GM11168 (cell line): Measurements from ENCODE around the gene FTH1.

Experiments used
- in situ Hi-C: fragments of 300-500 bp; cut with MboI; formaldehyde crosslinking; loops from one replicate; pipeline ENCODE4 v1.12.0; 2022; ENCODE audit warnings: low sequenced_read_pairs; ENCODE audit not compliant: unreplicated experiment

Gene FTH1

DNA sequence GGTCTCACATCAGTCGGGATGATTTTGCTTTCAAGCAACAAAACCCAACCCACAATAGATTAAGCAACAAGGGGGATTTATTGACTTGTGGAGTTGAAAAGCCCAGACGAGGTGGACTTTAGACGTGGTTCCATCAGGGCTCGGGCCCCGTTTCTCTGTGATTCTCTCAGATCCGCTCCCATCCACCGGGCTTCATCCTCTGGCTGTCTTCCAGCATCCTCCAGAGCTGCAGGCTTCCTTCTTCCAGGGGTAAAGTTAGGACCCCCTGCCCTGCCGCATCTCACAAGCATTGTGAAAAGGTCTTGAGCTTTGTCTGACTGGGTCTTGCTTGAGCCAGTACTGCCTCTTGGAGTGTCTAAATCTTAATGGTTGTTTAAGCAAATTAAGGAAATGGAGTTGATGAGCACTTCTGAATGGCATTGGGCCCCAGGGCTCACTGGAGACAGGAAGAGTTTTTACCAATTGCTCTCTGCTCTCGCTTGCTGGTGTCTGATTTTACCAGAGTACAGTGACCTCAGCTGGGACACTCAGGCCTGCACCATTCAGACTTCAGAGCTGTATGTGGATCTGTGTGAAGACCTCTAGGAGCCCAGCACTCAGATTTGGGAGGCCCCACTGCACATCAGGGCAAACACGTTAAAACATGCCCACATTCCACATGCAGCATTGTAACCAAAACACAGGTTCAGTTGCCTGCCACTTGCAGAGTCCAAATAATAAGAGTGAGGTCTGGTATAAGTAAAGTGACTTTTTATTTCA is 13.5 kb upstream of the FTH1 start:
- in situ Hi-C loops: no loop called here

DNA sequence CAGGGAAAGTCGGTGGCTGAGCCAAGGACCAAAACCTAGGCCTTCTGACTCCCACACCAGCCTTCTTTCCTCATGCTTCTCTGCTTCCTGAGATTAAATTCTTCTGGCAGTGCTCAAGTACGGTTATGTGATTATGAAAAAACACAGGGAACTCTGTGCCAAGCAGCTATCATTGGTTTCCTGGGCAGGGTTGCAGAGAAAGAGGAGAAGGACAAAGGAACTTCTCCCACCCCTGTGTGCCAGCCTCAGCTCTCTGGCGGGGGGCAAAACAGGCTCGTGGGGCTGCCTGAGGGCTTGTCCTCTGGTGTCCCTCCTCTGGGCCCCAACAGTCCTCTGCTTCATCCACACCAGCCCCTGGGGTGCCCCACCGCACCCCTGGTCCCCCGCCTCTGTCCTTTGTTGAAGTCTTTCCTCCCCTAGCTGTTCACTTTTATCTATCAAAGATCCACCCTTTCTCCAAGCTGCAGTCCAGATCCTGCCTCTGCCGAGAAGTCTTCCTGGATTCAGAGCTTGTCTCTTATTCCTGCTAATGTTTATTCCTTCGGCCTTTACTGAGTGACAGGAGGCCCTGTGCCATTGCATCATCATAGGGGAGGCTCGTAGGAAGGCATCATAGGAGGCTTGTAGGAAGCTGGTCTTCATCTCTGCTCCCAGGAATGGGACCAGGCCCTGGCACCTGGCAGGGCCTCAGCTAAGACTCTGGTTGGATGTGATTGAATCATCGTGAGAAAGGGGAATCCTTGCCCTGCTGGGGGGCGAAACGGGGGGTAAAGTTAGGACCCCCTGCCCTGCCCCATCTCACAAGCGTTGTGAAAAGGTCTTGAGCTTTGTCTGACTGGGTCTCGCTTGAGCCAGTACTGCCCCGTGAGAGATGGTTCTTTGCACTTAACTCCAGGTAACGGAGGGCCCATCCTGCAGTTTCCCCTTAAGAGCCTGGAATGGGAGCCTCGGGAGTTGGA is 11.5 kb upstream of the FTH1 start:
- in situ Hi-C loops: no loop called here

- in situ Hi-C loops: no loop called here
Observed at GRCh38 chr11:61976813-61977475, 9.5 kb upstream of the FTH1 start.

DNA sequence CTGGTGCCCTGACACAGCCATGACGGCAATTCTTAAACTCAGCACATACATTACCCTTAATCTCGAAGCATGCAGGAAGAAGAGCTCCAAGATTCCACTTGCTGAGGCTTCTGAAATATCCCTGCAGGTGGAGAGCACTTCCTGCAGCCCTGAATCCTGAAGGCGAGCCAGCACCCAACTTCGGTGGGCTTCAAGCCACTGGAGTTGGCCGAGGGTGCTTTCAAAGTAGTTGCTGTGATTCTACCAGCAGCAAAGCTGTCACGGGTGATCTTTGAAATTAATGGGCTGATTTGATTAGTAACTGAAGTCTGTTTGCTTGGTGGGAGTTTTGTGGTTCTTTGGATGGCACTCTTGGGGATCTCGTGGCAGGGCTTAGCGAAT is 9.0 kb upstream of the FTH1 start:
- in situ Hi-C loops: no loop called here

GRCh38 chr11:61975638-61976419 is 8.4 kb upstream of the FTH1 start:
- in situ Hi-C loops: no loop called here

DNA sequence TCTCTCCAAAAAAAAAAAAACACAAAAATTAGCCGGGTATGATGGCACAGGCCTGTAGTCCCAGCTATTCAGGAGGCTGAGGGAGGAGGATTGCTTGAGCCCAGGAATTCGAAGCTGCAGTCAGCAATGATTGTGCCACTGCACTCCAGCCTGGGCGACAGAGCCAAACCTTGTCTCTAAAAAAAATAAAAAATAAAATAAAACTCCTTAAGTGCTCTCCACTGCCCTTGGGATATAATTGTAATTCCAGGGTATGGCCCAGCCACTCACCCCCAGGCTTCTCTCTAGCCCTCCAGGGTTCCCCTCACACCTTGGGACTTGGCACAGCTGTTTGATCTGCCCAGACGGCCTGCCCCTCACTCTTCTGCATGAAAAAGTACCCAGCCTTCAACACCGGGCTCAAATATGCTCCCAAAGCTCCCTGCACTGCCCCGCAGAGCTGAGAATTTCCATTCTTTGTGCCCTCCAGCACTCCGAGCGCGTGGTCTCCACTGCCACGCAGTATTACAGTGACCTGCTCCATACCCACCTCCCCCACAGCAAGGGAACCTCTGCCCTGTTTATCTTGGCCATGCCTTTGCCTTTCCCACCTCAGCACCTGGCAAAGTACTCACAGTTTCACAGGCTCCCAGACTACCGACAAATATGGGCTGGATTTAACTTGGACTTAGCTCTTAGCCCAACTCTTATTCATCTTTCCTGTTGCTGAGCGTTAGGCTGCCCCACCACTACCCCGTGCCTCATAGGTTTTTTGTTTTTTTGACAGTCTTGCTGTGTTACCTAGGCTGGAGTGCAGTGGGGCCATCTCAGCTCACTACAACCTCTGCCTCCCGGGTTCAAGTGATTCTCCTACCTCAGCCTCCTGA is 7.6 kb upstream of the FTH1 start:
- in situ Hi-C loops: no loop called here

DNA sequence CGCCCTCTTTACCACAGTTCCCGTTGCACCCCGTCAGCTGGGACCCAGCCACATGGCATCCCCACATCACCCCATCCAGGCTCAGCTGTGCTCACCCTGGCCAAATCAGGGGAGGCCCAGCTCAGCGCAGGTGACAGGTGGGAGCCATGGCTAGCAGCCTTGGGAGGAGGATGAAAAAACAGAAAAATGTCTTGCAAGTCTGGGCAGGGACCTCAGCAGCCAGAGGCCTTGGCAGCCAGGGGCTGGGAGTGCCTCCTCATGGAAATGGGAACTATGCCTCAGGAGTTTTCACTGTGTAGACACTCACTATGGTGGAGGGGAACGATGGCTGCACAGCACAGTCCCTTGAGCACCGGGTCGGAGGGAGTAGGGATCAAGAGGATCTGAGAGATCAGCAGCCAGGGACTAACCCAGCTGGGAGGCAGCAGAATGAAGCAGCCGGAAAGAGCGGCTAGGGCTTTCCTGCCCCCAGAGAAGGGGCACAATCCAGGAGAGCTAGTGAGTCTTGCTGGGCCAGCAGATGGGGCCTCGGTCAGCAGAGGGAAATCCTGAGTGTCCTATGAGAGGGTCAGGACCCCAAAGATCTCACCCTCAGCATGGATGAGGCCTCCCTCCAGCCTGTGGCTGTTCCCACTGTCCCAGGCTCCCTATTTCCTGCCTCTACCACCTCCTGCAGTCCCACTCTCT is 6.2 kb upstream of the FTH1 start:
- in situ Hi-C loops: no loop called here

- in situ Hi-C loops: no loop called here
Observed at GRCh38 chr11:61972672-61973475, 5.4 kb upstream of the FTH1 start.

- in situ Hi-C loops: no loop called here
Observed at GRCh38 chr11:61972112-61972671, 4.8 kb upstream of the FTH1 start.

DNA sequence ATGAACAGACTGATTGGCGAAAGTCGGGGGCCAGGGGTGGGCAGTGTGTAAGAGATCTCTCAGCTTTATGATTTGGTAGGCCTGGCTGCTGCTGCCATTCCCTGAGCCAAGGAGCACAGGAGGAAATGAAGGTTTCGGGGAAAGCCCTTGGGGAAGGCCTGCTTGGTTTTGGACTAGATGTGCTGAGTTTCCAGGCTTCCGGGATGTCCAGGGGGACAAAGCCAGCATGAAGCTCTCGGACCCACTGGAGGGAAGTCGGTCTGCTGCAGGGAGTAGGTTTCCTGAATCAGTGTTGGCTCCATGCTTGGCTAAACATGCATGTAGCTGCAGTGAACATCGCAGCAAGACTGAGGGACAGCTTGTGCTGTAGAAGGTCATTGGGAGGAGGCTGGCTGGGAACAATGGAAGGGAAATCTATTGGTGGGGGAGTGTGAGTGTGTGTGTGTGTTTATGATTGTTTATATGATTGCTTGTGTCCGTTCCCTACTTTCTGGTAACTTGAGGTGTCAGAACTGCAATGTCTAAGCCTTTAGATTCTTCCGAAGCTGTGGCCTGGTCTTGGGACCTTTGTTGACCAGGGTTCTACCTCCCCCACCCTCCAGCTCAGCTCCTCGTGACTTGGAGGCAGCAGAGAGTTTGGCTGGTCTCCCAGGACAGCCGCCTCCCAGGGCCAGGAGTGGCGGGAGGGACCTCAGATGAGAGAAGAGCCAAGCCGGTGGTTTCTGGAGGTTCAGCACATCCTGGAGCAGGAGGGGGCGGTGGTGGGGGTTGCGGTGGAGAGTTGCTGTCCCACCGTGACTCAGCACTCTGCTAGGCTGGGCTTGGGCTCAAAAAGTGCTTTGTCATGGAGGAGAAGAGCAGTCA is 4.0 kb upstream of the FTH1 start:
- in situ Hi-C loops: no loop called here

DNA sequence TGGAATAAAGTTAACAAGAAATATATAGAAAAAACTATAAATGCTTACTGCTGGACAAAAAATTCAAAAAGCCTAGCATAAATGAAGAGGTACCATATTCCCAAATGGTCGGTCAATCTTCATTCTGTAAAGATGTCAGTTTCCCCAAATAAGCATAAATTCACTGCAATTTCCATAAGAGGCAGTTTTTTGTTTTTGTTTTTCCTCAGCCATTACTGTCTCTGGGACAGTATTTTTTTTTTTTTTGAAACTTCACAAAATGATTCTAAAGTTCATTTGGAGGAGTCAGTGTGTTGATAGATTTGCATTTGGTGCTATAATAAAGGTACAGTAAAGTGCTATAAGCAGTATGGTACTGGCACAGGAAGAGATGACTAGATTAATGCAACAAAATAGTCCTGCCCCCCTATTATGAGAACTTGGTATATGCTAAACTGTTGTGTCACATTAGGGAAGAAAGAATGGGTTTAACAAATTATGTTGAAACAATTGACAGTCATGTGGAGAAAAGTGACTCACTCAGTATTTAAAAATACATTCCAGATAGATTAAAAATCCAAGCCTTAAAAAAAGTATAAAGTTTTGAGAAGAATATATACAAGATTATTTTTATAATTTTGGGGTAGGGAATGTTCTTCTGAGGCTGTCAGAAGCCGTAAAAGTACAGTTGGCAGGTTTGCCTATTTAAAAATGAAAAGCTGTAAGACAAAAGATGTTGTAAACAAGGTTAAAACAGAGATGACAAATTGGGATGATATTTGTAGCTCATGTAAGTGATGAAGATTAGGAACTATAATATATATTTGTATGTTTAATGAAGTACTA is 2.6 kb upstream of the FTH1 start:
- in situ Hi-C loops: no loop called here

GRCh38 chr11:61969391-61969758 is 1.9 kb upstream of the FTH1 start:
- in situ Hi-C loops: no loop called here

- in situ Hi-C loops: no loop called here
Observed at GRCh38 chr11:61968758-61969390, 1.4 kb upstream of the FTH1 start.

DNA sequence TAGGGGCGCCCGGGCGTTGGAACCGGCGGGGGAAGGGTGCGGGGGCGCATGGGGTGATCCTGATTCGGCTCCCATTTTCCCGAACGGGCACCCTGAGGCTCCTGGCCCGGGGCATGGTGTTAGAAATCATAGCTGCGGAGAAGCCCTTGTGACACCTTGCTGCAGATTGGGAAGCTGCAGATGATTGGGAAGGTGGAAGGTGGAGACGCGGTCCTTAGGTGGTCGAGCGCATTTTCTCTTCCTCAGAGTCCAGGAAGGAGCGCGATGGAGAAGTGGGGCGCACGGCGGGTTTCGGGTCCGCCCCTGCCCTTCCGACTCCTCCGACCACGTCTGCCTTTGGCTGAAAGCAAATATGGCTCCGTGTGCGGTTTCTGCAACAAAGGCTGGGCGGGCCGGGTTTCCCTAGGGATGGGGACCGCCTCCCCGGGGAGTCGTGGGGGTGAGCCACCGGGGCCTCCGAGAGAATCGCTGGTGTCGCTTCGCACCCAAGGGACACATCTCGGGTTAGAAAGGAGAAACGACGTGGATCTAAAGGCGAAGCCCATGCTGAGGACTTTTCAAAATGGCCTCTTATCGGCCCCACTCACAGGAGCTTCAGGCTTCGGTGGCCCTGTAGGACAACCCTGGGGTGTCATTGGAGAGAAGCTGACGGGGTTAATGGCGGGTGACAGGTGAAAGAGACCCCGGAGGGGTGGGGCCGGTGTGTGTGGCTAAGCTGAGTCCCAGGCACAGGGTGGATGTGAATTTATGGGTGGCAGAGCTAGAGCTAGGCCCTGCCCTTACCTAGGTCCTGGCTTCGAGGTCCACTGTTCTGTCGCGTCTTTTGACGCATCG is 707 bp upstream of the FTH1 start:
- in situ Hi-C loops: no loop called here

- in situ Hi-C loops: no loop called here
Observed at GRCh38 chr11:61966734-61967115, 709 bp downstream of the FTH1 start.
